H1 (cell line): ENCODE measurements around the gene CHI3L2.

ENCODE experiments used
- KDM1A ChIP-seq: fragments of 200-600, 300-600 bp; sonication (generic); IDR thresholded peaks from 2 replicates; pipeline ENCODE4 v1.7.1; 2016; ENCODE audit warnings: mild to moderate bottlenecking, low read length, borderline replicate concordance
- RXRA ChIP-seq: IDR thresholded peaks from 2 replicates; pipeline ENCODE4 v1.6.1; 2011; ENCODE audit warnings: low read depth, mild to moderate bottlenecking, low read length, moderate library complexity; ENCODE audit not compliant: insufficient read depth
- SIN3A ChIP-seq, 2 experiments: IDR thresholded peaks in 1 of 2; conservative IDR thresholded peaks in 1 of 2; 2 replicates each; pipeline ENCODE4 v1.6.1; 2011 to 2012; ENCODE audit warnings: low read length in 2 of 2, improper control_type of control experiment in 1 of 2, low read depth in 1 of 2, mild to moderate bottlenecking in 1 of 2
- ZNF274 ChIP-seq: IDR thresholded peaks from 2 replicates; pipeline ENCODE4 v1.7.0; 2012; ENCODE audit warnings: low read length, borderline replicate concordance; ENCODE audit errors: extremely low read depth
- TF ChIP-seq, protein P1 (sequence below), 3 experiments: IDR thresholded peaks; 1 replicate in 2 of 3; 2 replicates in 1 of 3; pipeline versions ENCODE4 v1.5.1 to v1.6.1; 2011; ENCODE audit warnings: low read length in 3 of 3, mild to moderate bottlenecking in 3 of 3, inconsistent platforms in 2 of 3, low read depth in 1 of 3, moderate library complexity in 1 of 3; ENCODE audit not compliant: insufficient read depth in 1 of 3; ENCODE audit errors: control extremely low read depth in 1 of 3

- no peak for TF ChIP-seq ZNF274
- TF ChIP-seq, protein P1, sequence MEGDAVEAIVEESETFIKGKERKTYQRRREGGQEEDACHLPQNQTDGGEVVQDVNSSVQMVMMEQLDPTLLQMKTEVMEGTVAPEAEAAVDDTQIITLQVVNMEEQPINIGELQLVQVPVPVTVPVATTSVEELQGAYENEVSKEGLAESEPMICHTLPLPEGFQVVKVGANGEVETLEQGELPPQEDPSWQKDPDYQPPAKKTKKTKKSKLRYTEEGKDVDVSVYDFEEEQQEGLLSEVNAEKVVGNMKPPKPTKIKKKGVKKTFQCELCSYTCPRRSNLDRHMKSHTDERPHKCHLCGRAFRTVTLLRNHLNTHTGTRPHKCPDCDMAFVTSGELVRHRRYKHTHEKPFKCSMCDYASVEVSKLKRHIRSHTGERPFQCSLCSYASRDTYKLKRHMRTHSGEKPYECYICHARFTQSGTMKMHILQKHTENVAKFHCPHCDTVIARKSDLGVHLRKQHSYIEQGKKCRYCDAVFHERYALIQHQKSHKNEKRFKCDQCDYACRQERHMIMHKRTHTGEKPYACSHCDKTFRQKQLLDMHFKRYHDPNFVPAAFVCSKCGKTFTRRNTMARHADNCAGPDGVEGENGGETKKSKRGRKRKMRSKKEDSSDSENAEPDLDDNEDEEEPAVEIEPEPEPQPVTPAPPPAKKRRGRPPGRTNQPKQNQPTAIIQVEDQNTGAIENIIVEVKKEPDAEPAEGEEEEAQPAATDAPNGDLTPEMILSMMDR (IDR thresholded peaks at IDR 0.05; ENCODE audit: control extremely low read depth in 1 of 3, insufficient read depth in 1 of 3, low read depth in 1 of 3, low read length in 3 of 3): no peak
- no peak for TF ChIP-seq KDM1A
- no peak for TF ChIP-seq SIN3A (conservative IDR thresholded peaks at IDR 0.05 in 1 of 2, IDR thresholded peaks at IDR 0.05 in 1 of 2; ENCODE audit: low read depth in 1 of 2, low read length in 2 of 2)
- no peak for TF ChIP-seq RXRA
These were observed 53.9 kb downstream of the CHI3L2 start for GRCh38 chr1:111281411-111281810.
